Smooth muscle cell of the brain vasculature (primary cell): ENCODE data around the gene CMA1.

Experiments
- DNase-seq: peaks from one replicate; pipeline ENCODE4 v3.0.0-alpha.2; 2012; ENCODE audit warnings: low read depth, low spot score

Gene CMA1

GRCh38 chr14:24465805-24466204, 42.3 kb downstream of the CMA1 start:
- no peak for DNase-seq

DNA sequence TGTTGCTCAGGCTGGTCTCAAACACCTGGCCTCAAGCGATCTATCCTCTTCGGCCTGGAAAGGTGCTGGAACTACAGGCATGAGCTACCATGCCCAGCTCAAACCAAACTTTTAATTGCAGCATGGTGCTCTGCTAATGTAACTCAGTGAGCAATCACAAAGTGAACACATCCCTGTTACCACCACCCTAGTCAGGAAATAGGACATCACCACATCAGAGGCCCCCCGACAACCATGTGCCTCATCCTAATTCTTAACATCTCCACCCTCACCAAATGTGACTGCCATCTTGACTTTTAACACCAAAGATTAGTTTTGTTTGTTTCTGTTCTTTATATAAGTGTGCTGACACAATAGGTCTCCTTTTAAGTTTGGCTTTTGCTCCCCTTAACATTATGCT, 42.7 kb downstream of the CMA1 start:
- DNase-seq: no peak

DNA sequence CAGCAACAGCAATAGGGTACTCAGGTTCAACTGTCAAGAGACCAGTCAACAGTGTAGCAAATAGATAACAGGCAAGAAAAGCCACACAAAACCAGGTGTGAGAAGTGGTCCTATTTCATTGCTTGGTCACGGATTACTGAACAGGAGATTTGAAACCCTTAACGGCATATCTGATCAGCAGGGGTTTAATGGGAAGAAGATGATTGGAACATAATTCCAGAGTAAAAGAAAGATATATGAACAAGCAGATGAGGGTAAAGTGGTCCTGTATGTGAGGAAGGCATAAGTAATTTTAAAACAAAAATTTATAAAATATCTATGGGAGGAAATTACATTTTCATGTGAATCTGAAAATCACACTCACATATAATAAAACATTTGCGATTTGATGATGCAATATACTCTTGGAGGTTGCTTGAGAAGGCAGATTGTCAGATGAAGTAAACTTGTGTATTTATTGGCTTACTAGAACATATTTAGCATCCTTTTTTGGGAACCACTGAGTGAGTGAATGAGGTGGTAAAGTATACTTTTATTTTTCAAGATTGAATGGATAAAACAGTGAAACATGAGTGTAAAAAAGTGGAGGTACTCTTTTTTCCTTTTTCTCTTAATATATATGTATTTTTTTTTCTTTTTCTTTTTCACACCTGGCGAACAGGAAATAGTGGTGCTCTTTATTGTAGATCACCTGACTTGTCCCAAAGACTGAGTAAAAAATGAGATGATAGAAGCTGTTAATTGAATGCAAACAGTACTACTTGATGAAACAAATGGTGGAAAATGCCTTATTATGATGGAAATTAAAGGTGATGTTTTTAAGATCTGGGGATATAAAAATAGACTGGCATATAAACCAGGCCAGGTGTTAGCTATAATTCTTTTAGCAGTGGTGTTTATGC, 43.9 kb downstream of the CMA1 start:
- DNase-seq: no peak

DNA sequence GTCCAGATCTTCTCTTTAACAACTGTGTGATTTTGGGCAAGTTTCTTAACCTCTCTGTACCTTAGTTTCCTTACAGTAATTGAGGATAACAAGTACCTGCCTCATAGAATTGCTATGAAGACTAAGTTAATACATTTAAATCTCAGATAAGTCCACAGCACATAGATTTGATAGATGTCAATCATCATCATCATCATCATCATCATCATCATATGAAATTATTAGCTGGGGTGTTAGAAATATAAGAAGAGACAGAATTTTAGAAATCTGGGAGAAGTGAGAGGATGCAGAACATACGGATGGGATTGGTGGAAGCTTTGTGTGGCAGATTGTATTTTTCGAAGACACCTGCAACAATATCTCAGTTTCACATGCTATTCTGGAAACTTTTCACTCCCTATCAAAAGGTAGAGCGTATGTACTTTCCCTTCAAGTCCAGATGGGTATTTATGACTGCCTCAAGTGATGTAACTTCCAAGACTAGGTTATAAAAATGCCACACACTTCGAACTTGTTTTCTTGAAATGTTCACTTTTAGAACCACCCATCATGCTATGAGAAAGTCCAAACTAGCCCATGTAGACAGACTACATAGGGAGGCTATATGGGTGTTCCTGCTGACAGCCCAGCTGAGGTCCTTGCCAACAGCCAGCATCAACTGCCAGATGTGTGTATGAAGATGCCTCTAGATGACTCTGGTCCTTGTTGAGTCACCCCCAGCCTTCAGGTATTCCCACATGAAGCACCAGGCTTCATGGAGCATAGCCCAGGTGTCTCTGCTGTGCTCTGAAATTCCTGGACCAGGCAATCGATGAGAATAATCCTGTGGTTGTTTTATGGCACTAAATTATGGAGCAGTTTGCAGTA, 44.8 kb downstream of the CMA1 start:
- DNase-seq: no peak

DNA sequence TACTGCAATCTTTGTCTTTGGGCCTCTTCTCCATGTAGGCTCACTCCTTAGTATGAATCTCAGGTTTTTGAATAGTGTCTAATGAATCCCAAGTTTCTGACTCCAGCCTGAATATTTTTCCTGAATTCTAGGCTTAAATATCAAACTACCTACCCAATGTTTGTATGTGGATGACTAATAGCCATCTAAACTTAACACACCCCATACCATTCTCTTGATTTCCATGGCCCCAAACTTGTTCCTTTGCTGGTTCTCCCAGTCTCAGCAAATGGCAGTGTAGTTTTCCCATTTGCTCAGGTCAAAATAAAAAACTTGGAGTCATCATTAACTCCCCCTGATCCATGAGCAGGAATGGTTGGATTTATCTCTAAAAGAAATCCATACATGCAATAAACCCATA, 46.7 kb downstream of the CMA1 start:
- DNase-seq: no peak

DNA sequence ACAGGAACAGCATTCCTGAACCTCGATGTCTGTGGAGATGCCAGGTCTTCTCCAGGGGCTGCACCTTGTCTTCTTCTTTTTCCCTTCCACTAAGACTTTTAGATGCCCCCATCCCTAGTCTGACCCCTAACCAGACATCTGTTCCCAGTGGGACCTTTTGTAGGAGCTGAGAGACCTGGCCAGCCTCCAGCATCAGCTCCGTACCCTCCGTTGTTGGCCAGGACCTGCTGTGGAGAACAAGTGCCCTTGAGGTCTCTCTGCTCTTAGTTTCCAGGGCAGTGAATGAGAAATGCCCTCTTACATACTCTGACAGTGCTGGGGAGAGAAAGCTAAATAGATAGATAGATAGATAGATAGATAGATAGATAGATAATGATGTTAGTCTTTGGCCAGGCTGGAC, 48.7 kb downstream of the CMA1 start:
- DNase-seq: no peak

DNA sequence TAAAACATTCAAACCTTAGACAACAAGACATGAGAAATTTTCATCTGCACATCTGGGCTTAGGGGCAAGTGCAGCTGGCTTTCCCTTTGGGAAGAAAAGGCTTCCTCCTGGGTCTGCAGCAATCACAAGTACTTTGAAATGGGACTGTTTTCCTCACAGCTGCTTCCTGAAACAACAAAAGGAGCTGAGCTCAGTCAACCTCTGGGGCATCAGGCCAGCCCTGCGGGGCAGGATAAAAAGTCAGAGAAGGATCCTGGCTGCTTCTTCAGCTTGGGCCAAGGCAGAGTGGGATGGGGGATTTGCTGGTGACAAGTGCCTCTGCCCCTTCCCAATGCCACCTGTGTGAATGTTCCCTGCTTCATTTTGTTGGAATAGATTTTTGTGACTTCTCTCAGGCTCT, 49.3 kb downstream of the CMA1 start:
- DNase-seq: no peak

DNA sequence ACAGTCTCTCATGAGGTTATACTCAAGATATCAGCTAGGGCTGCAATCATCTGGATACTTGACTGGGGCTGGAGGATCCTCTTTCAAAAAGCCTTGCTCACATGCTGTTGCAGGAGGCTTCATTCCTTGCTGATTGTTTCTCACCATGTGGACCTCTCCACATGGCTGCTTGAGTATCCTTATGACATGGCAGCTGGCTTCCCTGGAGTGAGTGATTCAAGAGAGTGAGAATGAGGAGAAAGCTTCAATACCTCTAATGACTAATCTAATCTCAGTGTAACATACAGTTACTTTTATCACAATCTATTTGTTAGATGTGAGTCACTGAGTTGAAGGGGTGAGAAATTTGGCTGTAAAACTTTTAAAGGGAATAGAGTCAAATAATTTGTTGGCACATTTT, 51.1 kb downstream of the CMA1 start:
- no peak for DNase-seq
